ENCODE results near the gene SEC24B.

Gene SEC24B

DNA sequence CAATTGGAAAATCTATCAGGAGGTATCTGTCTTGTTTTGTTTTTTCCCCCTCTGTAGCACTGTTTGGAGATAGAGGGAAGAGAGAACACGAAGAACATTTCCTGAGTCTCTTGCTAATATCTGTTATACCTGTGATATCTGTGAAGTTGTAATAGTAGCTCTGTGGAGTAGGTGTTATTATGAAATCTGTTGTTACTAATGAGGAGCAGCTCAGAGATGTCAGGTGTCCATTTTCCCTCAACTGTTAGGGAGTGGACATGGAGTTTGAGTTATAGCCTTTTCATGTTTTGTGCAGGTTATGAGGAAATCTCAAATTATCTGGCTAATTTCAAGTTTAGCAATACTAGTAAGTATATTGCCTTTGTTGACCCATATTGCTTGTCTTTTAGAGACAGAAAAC, 52.4 kb downstream of the SEC24B start:
- no peak for ATAC-seq (ENCODE audit: insufficient read depth, low read depth)
- Histone ChIP-seq H3K9ac (ENCODE audit: low read depth, low read length) (no peak overlapping the region), H3K9me3 (ENCODE audit: insufficient read depth, low read length, severe bottlenecking) (no peaks in the 10 kb centered on the region), H3K27me3 (ENCODE audit: insufficient read depth, low read length, poor library complexity) (no peaks in the 10 kb centered on the region), H2AFZ (ENCODE audit: low read depth, low read length) (no peak overlapping the region), H4K20me1 (ENCODE audit: insufficient read depth, low read length) (peaks cover 5% of the 10 kb centered on the region; the same call in 1 of the 2 replicates), H3K4me1 (ENCODE audit: insufficient read depth, low read length) (no peaks in the 10 kb centered on the region), H3K36me3 (ENCODE audit: insufficient read depth, low read length) (peaks cover 49% of the 10 kb centered on the region), H3K27ac (ENCODE audit: low read length) (no peak overlapping the region), H3K4me3 (ENCODE audit: low read depth in 1 of 2, low read length in 2 of 2) (no peak overlapping the region), H3K79me2 (ENCODE audit: insufficient read depth, low read length) (peaks cover 55% of the 10 kb centered on the region), H3K4me2 (ENCODE audit: insufficient read depth, low read length) (no peak overlapping the region)
- no peak for TF ChIP-seq EZH2 (IDR thresholded peaks at IDR 0.05; ENCODE audit: borderline replicate concordance, low read depth, low read length, severe bottlenecking)
- TF ChIP-seq, protein P1, sequence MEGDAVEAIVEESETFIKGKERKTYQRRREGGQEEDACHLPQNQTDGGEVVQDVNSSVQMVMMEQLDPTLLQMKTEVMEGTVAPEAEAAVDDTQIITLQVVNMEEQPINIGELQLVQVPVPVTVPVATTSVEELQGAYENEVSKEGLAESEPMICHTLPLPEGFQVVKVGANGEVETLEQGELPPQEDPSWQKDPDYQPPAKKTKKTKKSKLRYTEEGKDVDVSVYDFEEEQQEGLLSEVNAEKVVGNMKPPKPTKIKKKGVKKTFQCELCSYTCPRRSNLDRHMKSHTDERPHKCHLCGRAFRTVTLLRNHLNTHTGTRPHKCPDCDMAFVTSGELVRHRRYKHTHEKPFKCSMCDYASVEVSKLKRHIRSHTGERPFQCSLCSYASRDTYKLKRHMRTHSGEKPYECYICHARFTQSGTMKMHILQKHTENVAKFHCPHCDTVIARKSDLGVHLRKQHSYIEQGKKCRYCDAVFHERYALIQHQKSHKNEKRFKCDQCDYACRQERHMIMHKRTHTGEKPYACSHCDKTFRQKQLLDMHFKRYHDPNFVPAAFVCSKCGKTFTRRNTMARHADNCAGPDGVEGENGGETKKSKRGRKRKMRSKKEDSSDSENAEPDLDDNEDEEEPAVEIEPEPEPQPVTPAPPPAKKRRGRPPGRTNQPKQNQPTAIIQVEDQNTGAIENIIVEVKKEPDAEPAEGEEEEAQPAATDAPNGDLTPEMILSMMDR (IDR thresholded peaks at IDR 0.05; ENCODE audit: borderline replicate concordance, extremely low read depth, low read length, poor library complexity, severe bottlenecking): no peak
- no peak for DNase-seq

DNA sequence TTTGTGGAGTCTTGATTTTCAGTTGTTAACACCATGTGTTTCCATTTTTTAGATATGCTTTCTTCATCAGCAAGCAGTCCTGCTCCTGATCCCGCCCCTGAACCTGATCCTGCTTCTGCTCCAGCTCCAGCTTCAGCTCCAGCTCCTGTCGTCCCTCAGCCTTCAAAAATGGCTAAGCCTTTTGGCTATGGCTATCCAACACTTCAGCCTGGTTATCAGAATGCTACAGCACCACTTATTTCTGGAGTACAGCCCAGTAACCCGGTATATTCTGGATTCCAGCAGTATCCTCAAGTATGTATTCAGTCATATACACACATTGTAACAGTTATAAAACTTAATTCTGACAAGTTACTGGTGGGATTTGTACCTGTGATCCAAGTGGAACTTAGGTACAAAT, 60.9 kb downstream of the SEC24B start:
- Histone ChIP-seq H3K4me1 (ENCODE audit: insufficient read depth, low read length) (no peaks in the 10 kb centered on the region), H3K4me3 (ENCODE audit: low read depth in 1 of 2, low read length in 2 of 2) (no peak overlapping the region), H3K9ac (ENCODE audit: low read depth, low read length) (no peak overlapping the region), H3K79me2 (ENCODE audit: insufficient read depth, low read length) (0 out of 2 replicates have a peak, but pooled peaks cover 6% of the 10 kb centered on the region), H3K36me3 (ENCODE audit: insufficient read depth, low read length) (peaks cover 74% of the 10 kb centered on the region), H3K9me3 (ENCODE audit: insufficient read depth, low read length, severe bottlenecking) (no peaks in the 10 kb centered on the region), H3K4me2 (ENCODE audit: insufficient read depth, low read length) (no peak overlapping the region), H3K27ac (ENCODE audit: low read length) (no peak overlapping the region), H4K20me1 (ENCODE audit: insufficient read depth, low read length) (no peaks in the 10 kb centered on the region), H2AFZ (ENCODE audit: low read depth, low read length) (no peak overlapping the region), H3K27me3 (ENCODE audit: insufficient read depth, low read length, poor library complexity) (no peaks in the 10 kb centered on the region)
- ATAC-seq (ENCODE audit: insufficient read depth, low read depth): no peak
- TF ChIP-seq, protein P1 (IDR thresholded peaks at IDR 0.05; ENCODE audit: borderline replicate concordance, extremely low read depth, low read length, poor library complexity, severe bottlenecking): no peak
- TF ChIP-seq EZH2 (IDR thresholded peaks at IDR 0.05; ENCODE audit: borderline replicate concordance, low read depth, low read length, severe bottlenecking): no peak
- DNase-seq: no peak

DNA sequence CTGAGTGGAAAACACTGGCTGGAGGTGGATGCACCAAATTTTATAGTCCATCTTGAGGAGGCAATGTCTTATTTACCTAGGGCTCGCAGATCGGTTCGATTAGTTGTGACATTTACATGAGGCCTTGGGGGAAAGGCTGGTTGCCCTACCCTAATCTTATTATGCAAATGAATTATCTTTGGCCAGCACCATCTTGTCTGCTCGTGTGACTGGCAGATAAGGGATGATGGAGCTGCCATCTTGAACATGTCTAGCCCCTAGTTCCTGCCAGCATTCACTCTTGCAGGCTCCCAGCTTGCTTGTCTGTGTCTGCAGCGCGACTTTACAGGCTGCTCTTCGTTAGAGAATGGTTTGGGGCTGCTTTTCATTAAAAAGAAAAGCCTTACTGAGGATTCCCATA, 61.9 kb downstream of the SEC24B start:
- DNase-seq (no peak), ATAC-seq (ENCODE audit: insufficient read depth, low read depth) (no peak)
- no peaks in the 10 kb centered on the region for H4K20me1 ChIP-seq (ENCODE audit: insufficient read depth, low read length)
- H3K36me3 ChIP-seq (ENCODE audit: insufficient read depth, low read length): peaks cover 78% of the 10 kb centered on the region
- no peak overlapping the region for H3K9ac ChIP-seq (ENCODE audit: low read depth, low read length)
- H3K27me3 ChIP-seq (ENCODE audit: insufficient read depth, low read length, poor library complexity): no peaks in the 10 kb centered on the region
- no peaks in the 10 kb centered on the region for H3K4me1 ChIP-seq (ENCODE audit: insufficient read depth, low read length)
- no peaks in the 10 kb centered on the region for H3K9me3 ChIP-seq (ENCODE audit: insufficient read depth, low read length, severe bottlenecking)
- H2AFZ ChIP-seq (ENCODE audit: low read depth, low read length): no peak overlapping the region
- no peak overlapping the region for H3K4me3 ChIP-seq (ENCODE audit: low read depth in 1 of 2, low read length in 2 of 2)
- no peak for TF ChIP-seq EZH2 (IDR thresholded peaks at IDR 0.05; ENCODE audit: borderline replicate concordance, low read depth, low read length, severe bottlenecking)
- TF ChIP-seq, protein P1 (IDR thresholded peaks at IDR 0.05; ENCODE audit: borderline replicate concordance, extremely low read depth, low read length, poor library complexity, severe bottlenecking): no peak
- H3K27ac ChIP-seq (ENCODE audit: low read length): no peak overlapping the region
- peaks cover 3% of the 10 kb centered on the region; the same call in 1 of the 2 replicates for H3K79me2 ChIP-seq (ENCODE audit: insufficient read depth, low read length)
- no peak overlapping the region for H3K4me2 ChIP-seq (ENCODE audit: insufficient read depth, low read length)

DNA sequence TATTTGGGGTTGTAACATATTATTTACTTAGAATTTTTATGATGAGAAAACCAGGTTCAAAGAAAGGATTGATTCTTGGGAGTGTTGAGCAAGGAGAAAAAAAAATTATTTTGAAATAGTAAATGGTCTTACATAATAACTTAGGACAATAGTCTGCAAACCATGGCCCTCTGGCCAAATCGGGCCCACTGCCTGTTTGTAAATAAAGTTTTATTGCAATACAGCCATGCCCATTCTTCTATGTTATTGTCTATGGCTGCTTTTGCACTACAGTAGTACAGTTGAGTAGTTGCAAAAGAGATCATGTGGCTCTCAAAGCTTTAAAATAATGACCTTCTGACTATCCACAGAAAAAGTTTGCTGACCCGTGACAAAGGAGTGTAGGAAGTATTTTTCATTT, 63.3 kb downstream of the SEC24B start:
- peaks cover 3% of the 10 kb centered on the region; the same call in 1 of the 2 replicates for H3K79me2 ChIP-seq (ENCODE audit: insufficient read depth, low read length)
- no peak for DNase-seq
- no peaks in the 10 kb centered on the region for H3K27me3 ChIP-seq (ENCODE audit: insufficient read depth, low read length, poor library complexity)
- no peaks in the 10 kb centered on the region for H3K4me1 ChIP-seq (ENCODE audit: insufficient read depth, low read length)
- H4K20me1 ChIP-seq (ENCODE audit: insufficient read depth, low read length): no peaks in the 10 kb centered on the region
- no peak overlapping the region for H3K4me2 ChIP-seq (ENCODE audit: insufficient read depth, low read length)
- no peak overlapping the region for H3K27ac ChIP-seq (ENCODE audit: low read length)
- H3K4me3 ChIP-seq (ENCODE audit: low read depth in 1 of 2, low read length in 2 of 2): no peak overlapping the region
- no peaks in the 10 kb centered on the region for H3K9me3 ChIP-seq (ENCODE audit: insufficient read depth, low read length, severe bottlenecking)
- no peak for ATAC-seq (ENCODE audit: insufficient read depth, low read depth)
- no peak for TF ChIP-seq EZH2 (IDR thresholded peaks at IDR 0.05; ENCODE audit: borderline replicate concordance, low read depth, low read length, severe bottlenecking)
- TF ChIP-seq, protein P1 (IDR thresholded peaks at IDR 0.05; ENCODE audit: borderline replicate concordance, extremely low read depth, low read length, poor library complexity, severe bottlenecking): no peak
- no peak overlapping the region for H2AFZ ChIP-seq (ENCODE audit: low read depth, low read length)
- H3K9ac ChIP-seq (ENCODE audit: low read depth, low read length): no peak overlapping the region
- H3K36me3 ChIP-seq (ENCODE audit: insufficient read depth, low read length): peaks cover 89% of the 10 kb centered on the region

Data from DND-41 (cell line).